NT2/D1 (cell line): ENCODE measurements around the gene TPPP3.

Experiments used
- YY1 ChIP-seq: IDR thresholded peaks from 2 replicates; pipeline ENCODE4 v1.6.1; 2011; ENCODE audit not compliant: insufficient read length, insufficient read depth
- ZNF274 ChIP-seq: IDR thresholded peaks from 2 replicates; pipeline ENCODE4 v1.6.1; 2011; ENCODE audit warnings: mild to moderate bottlenecking, low read depth, low read length

DNA sequence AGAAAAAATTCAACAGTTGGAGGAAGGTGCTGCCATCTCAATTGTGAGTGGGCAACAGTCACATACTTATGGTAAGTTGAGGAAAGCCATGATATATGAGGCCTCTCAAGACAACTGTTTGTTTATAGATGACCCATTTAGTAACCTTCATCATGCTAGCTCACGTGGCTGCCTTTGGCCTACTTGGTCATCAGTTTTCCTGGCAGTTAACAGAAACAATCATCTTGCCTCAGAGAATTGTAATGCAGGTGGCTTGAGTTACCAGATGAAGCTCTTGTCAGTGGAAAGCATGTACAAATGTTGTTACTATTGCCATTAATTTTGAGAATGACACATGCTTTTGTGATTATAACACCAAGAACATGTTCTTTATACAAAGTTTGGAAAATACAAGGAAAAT, 14.7 kb downstream of the TPPP3 start:
- no peak for TF ChIP-seq YY1
- TF ChIP-seq ZNF274 = no peak
